ENCODE data around the gene LAMA3. TPM values are rescaled to one million over a fixed set of nuclear protein-coding genes. Genes with fewer than 3 reads are reported as not detected.

LAMA3 gene
- total RNA-seq, 1 donor = 8.3 TPM

DNA sequence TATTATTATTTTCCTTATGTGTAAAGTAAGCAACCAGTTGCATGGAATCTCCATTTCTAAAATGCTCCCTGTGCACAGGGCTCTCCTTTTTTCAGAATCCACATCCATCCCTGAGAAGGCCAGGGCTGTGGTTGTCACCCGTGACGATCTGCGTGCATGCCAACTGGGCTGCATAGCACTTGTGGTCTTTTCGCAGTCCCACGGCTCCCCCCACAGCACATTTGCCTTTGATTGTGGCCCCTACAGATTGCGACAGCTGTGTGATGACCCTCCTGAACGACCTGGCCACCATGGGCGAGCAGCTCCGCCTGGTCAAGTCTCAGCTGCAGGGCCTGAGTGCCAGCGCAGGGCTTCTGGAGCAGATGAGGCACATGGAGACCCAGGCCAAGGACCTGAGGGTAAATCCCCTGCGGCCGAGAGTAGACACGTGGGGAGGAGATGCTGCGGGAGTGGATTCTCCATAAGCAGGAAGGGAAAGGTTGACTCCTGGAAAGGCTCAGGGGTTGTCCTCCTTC, 205.5 kb downstream of the LAMA3 start:
- Histone ChIP-seq H3K36me3 (ENCODE audit: insufficient read depth, low read length) (no peaks in the 10 kb centered on the region), H3K27ac (ENCODE audit: low read depth, low read length) (no peak overlapping the region), H3K4me1 (ENCODE audit: insufficient read depth, low read length) (peaks cover 10% of the 10 kb centered on the region), H2AFZ (ENCODE audit: low read length) (no peak overlapping the region), H3K9me3 (ENCODE audit: low read depth, low read length) (no peaks in the 10 kb centered on the region), H3K27me3 (ENCODE audit: insufficient read depth, low read length) (peaks cover 2% of the 10 kb centered on the region), H3K79me2 (ENCODE audit: insufficient read depth, low read length) (no peaks in the 10 kb centered on the region), H4K20me1 (ENCODE audit: insufficient read depth, low read length) (no peaks in the 10 kb centered on the region), H3K4me2 (ENCODE audit: insufficient read depth, low read length) (no peak overlapping the region), H3K4me3 (ENCODE audit: insufficient read depth, low read length) (no peak overlapping the region)
- TF ChIP-seq, protein P1, sequence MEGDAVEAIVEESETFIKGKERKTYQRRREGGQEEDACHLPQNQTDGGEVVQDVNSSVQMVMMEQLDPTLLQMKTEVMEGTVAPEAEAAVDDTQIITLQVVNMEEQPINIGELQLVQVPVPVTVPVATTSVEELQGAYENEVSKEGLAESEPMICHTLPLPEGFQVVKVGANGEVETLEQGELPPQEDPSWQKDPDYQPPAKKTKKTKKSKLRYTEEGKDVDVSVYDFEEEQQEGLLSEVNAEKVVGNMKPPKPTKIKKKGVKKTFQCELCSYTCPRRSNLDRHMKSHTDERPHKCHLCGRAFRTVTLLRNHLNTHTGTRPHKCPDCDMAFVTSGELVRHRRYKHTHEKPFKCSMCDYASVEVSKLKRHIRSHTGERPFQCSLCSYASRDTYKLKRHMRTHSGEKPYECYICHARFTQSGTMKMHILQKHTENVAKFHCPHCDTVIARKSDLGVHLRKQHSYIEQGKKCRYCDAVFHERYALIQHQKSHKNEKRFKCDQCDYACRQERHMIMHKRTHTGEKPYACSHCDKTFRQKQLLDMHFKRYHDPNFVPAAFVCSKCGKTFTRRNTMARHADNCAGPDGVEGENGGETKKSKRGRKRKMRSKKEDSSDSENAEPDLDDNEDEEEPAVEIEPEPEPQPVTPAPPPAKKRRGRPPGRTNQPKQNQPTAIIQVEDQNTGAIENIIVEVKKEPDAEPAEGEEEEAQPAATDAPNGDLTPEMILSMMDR (IDR thresholded peaks at IDR 0.05; ENCODE audit: extremely low read depth, low read depth, low read length) = no peak
- no peak for DNase-seq (ENCODE audit: insufficient read length, low spot score, missing footprints)

DNA sequence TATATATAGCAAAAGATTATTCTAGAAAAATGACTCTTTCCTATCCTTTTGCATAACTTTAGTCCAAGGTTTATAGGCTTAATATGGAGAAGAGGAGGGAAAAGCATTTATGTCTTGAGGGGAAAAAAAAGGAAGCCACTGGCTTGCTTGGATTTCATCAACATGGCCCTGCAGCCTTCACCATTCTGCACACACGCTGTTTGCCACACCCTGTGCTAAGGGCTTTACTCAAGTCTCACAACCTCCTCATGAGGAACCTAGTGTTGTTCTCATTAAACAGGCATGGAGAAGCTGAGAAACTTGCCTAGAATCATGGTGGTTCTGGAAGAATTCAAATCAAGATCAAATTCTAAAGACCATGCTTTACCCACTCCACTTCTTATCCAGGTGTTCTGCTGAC, 208.0 kb downstream of the LAMA3 start:
- no peak overlapping the region for H2AFZ ChIP-seq (ENCODE audit: low read length)
- no peak overlapping the region for H3K27ac ChIP-seq (ENCODE audit: low read depth, low read length)
- TF ChIP-seq, protein P1 (IDR thresholded peaks at IDR 0.05; ENCODE audit: extremely low read depth, low read depth, low read length) = no peak
- no peaks in the 10 kb centered on the region for H4K20me1 ChIP-seq (ENCODE audit: insufficient read depth, low read length)
- no peaks in the 10 kb centered on the region for H3K4me1 ChIP-seq (ENCODE audit: insufficient read depth, low read length)
- H3K79me2 ChIP-seq (ENCODE audit: insufficient read depth, low read length) = no peaks in the 10 kb centered on the region
- no peak overlapping the region for H3K4me3 ChIP-seq (ENCODE audit: insufficient read depth, low read length)
- H3K27me3 ChIP-seq (ENCODE audit: insufficient read depth, low read length) = peaks cover 2% of the 10 kb centered on the region
- DNase-seq (ENCODE audit: insufficient read length, low spot score, missing footprints) = no peak
- H3K4me2 ChIP-seq (ENCODE audit: insufficient read depth, low read length) = no peak overlapping the region
- H3K36me3 ChIP-seq (ENCODE audit: insufficient read depth, low read length) = no peaks in the 10 kb centered on the region
- no peaks in the 10 kb centered on the region for H3K9me3 ChIP-seq (ENCODE audit: low read depth, low read length)

DNA sequence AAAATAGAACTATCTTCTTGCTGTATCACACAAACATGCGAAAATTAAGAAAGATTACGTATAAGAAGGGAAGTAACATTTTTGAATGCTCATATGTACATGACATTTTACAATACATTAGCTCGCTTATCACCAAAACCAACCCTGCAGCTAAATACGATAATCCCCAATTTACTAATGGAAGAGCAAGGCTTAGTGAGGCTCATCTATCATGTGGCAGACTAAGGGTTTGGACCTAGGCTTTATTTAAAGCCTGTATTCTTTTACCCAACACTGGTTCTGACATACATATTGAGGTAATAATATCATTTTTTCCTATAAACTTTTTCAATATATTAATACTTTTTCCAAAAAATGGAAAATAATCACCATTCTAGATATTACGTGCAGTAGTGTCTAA, 208.5 kb downstream of the LAMA3 start:
- TF ChIP-seq, protein P1 (IDR thresholded peaks at IDR 0.05; ENCODE audit: extremely low read depth, low read depth, low read length) = no peak
- no peak overlapping the region for H3K27ac ChIP-seq (ENCODE audit: low read depth, low read length)
- no peaks in the 10 kb centered on the region for H4K20me1 ChIP-seq (ENCODE audit: insufficient read depth, low read length)
- H3K79me2 ChIP-seq (ENCODE audit: insufficient read depth, low read length) = no peaks in the 10 kb centered on the region
- no peak for DNase-seq (ENCODE audit: insufficient read length, low spot score, missing footprints)
- no peak overlapping the region for H2AFZ ChIP-seq (ENCODE audit: low read length)
- no peaks in the 10 kb centered on the region for H3K9me3 ChIP-seq (ENCODE audit: low read depth, low read length)
- H3K4me2 ChIP-seq (ENCODE audit: insufficient read depth, low read length) = no peak overlapping the region
- H3K36me3 ChIP-seq (ENCODE audit: insufficient read depth, low read length) = no peaks in the 10 kb centered on the region
- H3K27me3 ChIP-seq (ENCODE audit: insufficient read depth, low read length) = peaks cover 2% of the 10 kb centered on the region
- no peak overlapping the region for H3K4me3 ChIP-seq (ENCODE audit: insufficient read depth, low read length)
- no peaks in the 10 kb centered on the region for H3K4me1 ChIP-seq (ENCODE audit: insufficient read depth, low read length)

DNA sequence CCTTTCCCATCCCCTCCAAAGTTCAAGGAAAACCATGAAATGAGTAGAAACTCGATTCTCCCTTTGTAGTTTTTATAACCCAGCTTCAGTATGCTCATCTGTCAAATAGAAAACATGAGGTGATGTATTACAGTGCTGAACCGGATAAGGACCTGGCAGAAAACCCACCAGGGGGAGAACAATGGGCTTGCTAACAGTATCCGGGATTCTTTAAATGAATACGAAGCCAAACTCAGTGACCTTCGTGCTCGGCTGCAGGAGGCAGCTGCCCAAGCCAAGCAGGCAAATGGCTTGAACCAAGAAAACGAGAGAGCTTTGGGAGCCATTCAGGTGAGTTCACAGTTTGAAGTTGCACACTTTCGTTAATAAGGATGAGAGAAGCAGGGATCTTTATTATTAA, 211.7 kb downstream of the LAMA3 start:
- H2AFZ ChIP-seq (ENCODE audit: low read length) = no peak overlapping the region
- no peak for DNase-seq (ENCODE audit: insufficient read length, low spot score, missing footprints)
- no peaks in the 10 kb centered on the region for H3K36me3 ChIP-seq (ENCODE audit: insufficient read depth, low read length)
- peaks cover 2% of the 10 kb centered on the region for H3K27me3 ChIP-seq (ENCODE audit: insufficient read depth, low read length)
- H3K4me3 ChIP-seq (ENCODE audit: insufficient read depth, low read length) = no peak overlapping the region
- H3K9me3 ChIP-seq (ENCODE audit: low read depth, low read length) = no peaks in the 10 kb centered on the region
- H3K27ac ChIP-seq (ENCODE audit: low read depth, low read length) = no peak overlapping the region
- H3K4me2 ChIP-seq (ENCODE audit: insufficient read depth, low read length) = no peak overlapping the region
- no peaks in the 10 kb centered on the region for H3K79me2 ChIP-seq (ENCODE audit: insufficient read depth, low read length)
- H4K20me1 ChIP-seq (ENCODE audit: insufficient read depth, low read length) = no peaks in the 10 kb centered on the region
- H3K4me1 ChIP-seq (ENCODE audit: insufficient read depth, low read length) = no peaks in the 10 kb centered on the region
- TF ChIP-seq, protein P1 (IDR thresholded peaks at IDR 0.05; ENCODE audit: extremely low read depth, low read depth, low read length) = no peak
